Measurements from ENCODE around the gene BRAT1.

The BRAT1 gene

DNA sequence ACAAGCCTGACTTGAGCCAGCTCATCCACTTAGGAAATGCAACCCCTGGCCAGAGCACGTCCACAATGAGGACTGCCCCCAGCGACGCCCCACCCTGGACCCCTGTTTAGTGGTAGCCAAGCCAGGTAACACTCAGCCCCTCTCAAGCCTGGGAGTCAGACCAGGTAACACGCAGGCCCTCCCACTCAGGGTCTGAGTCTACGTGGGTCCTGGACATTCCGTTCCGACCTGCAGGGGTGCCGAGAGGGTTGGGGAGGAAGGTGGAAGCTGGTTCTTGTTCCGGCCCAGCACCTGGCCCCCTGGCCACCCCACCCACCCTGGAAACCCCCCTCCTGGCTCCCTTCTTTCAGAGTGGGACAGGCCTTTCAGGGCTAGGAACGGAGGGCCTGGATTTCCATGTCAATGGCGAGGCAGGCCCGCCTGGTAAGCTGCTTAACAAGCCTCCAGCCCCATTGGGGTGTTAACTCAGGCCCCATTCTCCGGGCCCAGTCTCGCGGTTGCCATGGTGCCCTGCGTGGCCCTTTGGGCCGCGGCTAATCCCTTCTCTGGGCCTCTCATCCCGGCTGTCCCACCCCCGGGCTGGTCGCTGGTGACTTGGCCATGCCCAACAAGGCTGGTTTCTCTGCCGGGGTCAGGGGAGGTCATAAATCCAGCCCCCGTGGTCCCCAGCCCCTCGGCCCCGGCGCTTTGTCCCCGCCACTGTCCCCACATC is 55.4 kb downstream of the BRAT1 start:
- DNase-seq (ENCODE audit: low read depth): no peak

DNA sequence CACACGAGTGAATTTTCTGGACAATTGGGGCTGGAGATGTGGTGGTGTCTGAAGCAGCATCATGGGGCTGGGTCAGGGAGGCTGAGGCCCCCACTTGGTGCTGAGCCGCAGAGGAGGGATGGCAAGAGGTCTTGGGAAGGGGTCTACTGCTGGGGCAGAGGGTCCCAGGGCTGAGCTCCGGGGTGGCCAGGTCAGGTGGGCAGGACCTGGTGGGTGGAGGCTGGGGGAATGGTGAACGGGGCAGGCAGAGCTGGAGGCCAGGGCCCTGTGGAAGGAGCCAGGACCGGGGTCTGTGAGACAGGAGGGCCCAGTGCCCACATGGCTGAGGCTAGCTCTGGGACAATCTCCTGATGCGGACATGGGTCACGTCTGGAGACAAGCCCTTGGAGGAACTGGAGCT is 56.1 kb downstream of the BRAT1 start:
- TF ChIP-seq, protein P1, sequence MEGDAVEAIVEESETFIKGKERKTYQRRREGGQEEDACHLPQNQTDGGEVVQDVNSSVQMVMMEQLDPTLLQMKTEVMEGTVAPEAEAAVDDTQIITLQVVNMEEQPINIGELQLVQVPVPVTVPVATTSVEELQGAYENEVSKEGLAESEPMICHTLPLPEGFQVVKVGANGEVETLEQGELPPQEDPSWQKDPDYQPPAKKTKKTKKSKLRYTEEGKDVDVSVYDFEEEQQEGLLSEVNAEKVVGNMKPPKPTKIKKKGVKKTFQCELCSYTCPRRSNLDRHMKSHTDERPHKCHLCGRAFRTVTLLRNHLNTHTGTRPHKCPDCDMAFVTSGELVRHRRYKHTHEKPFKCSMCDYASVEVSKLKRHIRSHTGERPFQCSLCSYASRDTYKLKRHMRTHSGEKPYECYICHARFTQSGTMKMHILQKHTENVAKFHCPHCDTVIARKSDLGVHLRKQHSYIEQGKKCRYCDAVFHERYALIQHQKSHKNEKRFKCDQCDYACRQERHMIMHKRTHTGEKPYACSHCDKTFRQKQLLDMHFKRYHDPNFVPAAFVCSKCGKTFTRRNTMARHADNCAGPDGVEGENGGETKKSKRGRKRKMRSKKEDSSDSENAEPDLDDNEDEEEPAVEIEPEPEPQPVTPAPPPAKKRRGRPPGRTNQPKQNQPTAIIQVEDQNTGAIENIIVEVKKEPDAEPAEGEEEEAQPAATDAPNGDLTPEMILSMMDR (IDR thresholded peaks at IDR 0.05; ENCODE audit: low read length, missing control alignments): no peak
- no peak overlapping the region for H3K4me3 ChIP-seq (replicated peaks; ENCODE audit: low read depth, low read length)
- DNase-seq (ENCODE audit: low read depth): no peak

More for the DNA sequence above, 55.4 kb downstream of the BRAT1 start:
- no peak overlapping the region for H3K4me3 ChIP-seq (replicated peaks; ENCODE audit: low read depth, low read length)
- TF ChIP-seq, protein P1 (IDR thresholded peaks at IDR 0.05; ENCODE audit: low read length, missing control alignments): no peak

GRCh38 chr7:2498708-2499107 is 56.6 kb downstream of the BRAT1 start:
- H3K4me3 ChIP-seq (replicated peaks; ENCODE audit: low read depth, low read length): no peak overlapping the region
- TF ChIP-seq, protein P1 (IDR thresholded peaks at IDR 0.05; ENCODE audit: low read length, missing control alignments): no peak
- DNase-seq (ENCODE audit: low read depth): no peak

DNA sequence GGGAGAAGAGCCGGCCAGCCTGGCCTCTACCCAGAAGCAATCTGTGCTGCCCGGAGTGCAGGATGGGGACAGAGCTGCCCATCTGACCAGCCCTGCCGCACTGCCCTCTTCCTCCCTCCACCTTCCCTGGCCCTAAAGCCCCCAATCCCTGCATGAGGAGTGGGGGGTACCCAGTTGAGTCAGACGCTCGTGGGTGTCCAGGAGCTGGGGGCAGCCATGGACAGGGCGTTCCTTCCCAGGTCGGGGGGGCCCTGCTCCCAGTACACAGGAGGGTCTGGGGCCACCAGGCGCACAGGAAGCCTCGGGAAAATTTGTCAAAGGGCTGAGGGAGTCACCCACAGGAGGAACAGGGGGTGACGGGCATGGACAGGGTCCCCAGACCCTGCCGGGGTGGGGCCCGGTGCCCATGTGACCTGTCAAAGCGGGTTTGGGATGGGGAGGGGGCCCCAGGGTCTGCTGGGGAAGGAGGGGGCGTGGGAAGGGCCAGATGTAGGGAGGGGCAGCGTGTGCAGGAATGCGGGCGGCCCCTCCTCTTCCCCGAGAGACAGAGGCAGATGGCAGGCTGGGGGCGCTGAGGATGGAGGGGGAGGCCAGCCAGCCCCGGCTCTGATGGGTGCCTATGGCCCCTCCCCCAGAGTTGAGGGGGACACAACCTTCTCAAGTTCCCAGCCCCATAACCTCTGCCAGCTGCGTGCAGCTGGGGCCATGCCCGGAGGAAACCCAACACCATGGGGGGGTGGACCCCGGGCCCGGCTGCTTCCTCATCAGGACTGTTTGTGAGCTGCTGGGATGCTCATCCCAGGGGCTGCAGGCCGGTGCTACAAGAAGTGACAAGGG is 57.6 kb downstream of the BRAT1 start:
- no peak for DNase-seq (ENCODE audit: low read depth)
- TF ChIP-seq, protein P1 (IDR thresholded peaks at IDR 0.05; ENCODE audit: low read length, missing control alignments): no peak
- no peak overlapping the region for H3K4me3 ChIP-seq (replicated peaks; ENCODE audit: low read depth, low read length)

DNA sequence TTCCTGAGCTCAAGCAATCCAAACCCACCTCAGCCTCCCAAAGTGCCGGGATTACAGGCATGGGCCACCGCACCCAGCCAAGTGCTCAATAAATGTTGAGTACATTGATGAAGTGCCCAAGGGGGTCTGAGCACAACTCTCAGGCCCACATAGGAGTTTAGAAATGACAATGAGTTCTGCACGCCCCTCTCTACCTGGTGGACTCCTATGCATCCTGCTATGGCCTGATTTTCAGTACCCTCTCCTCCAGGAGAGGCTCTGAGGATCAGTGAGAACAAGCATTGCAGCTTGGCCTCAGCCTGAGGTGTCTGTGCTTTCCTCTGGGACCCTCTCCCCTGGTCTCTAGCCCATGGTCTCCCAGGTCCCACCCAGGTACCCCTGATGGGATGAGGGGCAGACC is 58.3 kb downstream of the BRAT1 start:
- no peak overlapping the region for H3K4me3 ChIP-seq (replicated peaks; ENCODE audit: low read depth, low read length)
- DNase-seq (ENCODE audit: low read depth): no peak
- TF ChIP-seq, protein P1 (IDR thresholded peaks at IDR 0.05; ENCODE audit: low read length, missing control alignments): no peak

DNA sequence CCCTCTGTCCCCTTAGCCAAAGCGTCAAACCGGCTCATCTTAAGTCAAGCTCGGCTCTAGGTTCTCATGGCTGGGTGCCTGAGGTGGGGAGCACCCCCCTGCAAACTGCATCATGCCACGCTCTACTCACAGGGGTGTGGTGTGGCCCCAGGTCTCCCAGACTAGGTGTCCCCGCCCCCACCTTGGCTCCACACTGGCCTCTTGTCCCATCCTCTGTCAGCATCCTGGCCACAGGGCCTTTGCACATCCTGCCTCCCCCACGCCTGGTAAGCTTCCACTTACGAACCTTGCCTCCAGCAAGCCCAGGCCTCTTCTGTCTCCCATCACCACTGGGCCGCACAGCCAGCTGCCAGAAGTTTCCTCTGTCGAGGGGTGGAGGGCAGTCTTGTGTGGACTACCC is 58.9 kb downstream of the BRAT1 start:
- no peak overlapping the region for H3K4me3 ChIP-seq (replicated peaks; ENCODE audit: low read depth, low read length)
- no peak for DNase-seq (ENCODE audit: low read depth)
- TF ChIP-seq, protein P1 (IDR thresholded peaks at IDR 0.05; ENCODE audit: low read length, missing control alignments): no peak
